ENCODE results near the gene CFAP77. TPM values are rescaled to one million over a fixed set of nuclear protein-coding genes. Genes with fewer than 3 reads are reported as not detected.

The CFAP77 gene
- total and polyA plus RNA-seq, 10 of the 15 experiments (the other 5 are each of a cell fraction or from before 2014, with no cell fraction given) = 0.33 TPM; not detected in 9

- TF ChIP-seq MTA3 (IDR thresholded peaks at IDR 0.05; ENCODE audit: borderline replicate concordance, low read length) = no peak
- no peak for TF ChIP-seq RFX5 (IDR thresholded peaks at IDR 0.05; ENCODE audit: low read depth, low read length)
- TF ChIP-seq, protein P1, sequence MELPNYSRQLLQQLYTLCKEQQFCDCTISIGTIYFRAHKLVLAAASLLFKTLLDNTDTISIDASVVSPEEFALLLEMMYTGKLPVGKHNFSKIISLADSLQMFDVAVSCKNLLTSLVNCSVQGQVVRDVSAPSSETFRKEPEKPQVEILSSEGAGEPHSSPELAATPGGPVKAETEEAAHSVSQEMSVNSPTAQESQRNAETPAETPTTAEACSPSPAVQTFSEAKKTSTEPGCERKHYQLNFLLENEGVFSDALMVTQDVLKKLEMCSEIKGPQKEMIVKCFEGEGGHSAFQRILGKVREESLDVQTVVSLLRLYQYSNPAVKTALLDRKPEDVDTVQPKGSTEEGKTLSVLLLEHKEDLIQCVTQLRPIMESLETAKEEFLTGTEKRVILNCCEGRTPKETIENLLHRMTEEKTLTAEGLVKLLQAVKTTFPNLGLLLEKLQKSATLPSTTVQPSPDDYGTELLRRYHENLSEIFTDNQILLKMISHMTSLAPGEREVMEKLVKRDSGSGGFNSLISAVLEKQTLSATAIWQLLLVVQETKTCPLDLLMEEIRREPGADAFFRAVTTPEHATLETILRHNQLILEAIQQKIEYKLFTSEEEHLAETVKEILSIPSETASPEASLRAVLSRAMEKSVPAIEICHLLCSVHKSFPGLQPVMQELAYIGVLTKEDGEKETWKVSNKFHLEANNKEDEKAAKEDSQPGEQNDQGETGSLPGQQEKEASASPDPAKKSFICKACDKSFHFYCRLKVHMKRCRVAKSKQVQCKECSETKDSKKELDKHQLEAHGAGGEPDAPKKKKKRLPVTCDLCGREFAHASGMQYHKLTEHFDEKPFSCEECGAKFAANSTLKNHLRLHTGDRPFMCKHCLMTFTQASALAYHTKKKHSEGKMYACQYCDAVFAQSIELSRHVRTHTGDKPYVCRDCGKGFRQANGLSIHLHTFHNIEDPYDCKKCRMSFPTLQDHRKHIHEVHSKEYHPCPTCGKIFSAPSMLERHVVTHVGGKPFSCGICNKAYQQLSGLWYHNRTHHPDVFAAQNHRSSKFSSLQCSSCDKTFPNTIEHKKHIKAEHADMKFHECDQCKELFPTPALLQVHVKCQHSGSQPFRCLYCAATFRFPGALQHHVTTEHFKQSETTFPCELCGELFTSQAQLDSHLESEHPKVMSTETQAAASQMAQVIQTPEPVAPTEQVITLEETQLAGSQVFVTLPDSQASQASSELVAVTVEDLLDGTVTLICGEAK (IDR thresholded peaks at IDR 0.05; ENCODE audit: borderline replicate concordance) = no peak
- no peak for TF ChIP-seq MYB (IDR thresholded peaks at IDR 0.05; ENCODE audit: borderline replicate concordance, low read depth, low read length)
- TF ChIP-seq SREBF1 (IDR thresholded peaks at IDR 0.05; ENCODE audit: low read length) = no peak
- TF ChIP-seq TCF7 (IDR thresholded peaks at IDR 0.05; ENCODE audit: borderline replicate concordance) = no peak
- TF ChIP-seq HCFC1 (IDR thresholded peaks at IDR 0.05; ENCODE audit: low read length) = no peak
Observed at GRCh38 chr9:132591244-132591643, 181.2 kb downstream of the CFAP77 start (continued).

DNA sequence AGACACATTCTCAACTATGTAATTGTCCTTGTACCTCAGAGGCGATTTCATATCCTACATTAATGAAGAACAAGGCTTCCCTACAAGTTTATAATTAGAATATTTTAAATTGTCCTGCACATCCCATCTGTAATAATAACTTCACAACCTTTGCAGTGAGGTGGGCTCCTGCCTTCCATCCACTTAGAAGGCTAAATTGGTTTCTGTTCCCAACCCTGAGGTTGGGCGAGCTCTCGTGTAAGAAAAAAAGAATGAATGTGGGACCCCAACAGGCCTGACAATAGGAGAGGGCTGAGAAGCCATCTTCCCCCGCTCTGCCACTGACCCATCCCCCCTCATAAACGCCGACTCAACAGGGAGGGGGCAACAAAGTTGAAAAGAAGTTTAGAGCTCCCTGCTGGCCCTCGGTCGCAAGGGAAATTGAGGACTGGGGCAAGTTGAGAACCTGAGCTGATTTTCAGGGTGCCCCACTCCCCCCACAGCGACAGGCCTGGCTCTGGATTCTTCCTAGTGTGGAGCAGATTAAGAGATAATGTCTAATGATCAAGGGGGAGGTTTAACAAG, 181.8 kb downstream of the CFAP77 start:
- no peaks in the 10 kb centered on the region for H4K20me1 ChIP-seq (ENCODE audit: control insufficient read depth, insufficient read depth)
- CTCF ChIA-PET = interaction anchor here (0.6 kb wide), 1 partner anchor 661 kb away, joined by 3 read pairs; no protein-coding TSS in a partner anchor
- in situ Hi-C loops (cut with MboI) = no loop called here
- ATAC-seq = no peak
- peaks cover 1 to 10% of the 10 kb centered on the region in 2 experiments; a peak in 3 of 4 replicates for H3K27me3 ChIP-seq (replicated peaks in 1 of 2; ENCODE audit: control insufficient read depth in 2 of 2, insufficient read depth in 2 of 2, low read length in 1 of 2)
- SMC1A ChIA-PET (ENCODE audit: uncharacterized antibody, unreplicated experiment) = no interaction called here
- H2AFZ ChIP-seq (ENCODE audit: control insufficient read depth, low read depth, low read length) = no peak overlapping the region
- intact Hi-C loops (cut with micrococcal nuclease; ENCODE audit: unreplicated experiment) = no loop called here
- POLR2A ChIA-PET = no interaction called here
- no peak overlapping the region for H3K27ac ChIP-seq (ENCODE audit: control insufficient read depth, insufficient read depth)
- H3K9me3 ChIP-seq (replicated peaks; ENCODE audit: control insufficient read depth, insufficient read depth, low read length) = no peaks in the 10 kb centered on the region
- no peak for DNase-seq (ENCODE audit: low read depth, low spot score)
- RAD21 ChIA-PET (ENCODE audit: unreplicated experiment) = no interaction called here
- no TSS peak for BruUV-seq (replicated peaks)
- H3K4me1 ChIP-seq (ENCODE audit: control insufficient read depth, insufficient read depth, low read length) = no peaks in the 10 kb centered on the region
- peaks cover 1 to 5% of the 10 kb centered on the region in 2 experiments for H3K36me3 ChIP-seq (ENCODE audit: control insufficient read depth in 2 of 2, insufficient read depth in 2 of 2, low read length in 1 of 2)
- no peak for FAIRE-seq
- H3K79me2 ChIP-seq (ENCODE audit: control insufficient read depth, insufficient read depth, low read length) = no peaks in the 10 kb centered on the region
- H3K4me3 ChIP-seq = no peak overlapping the region
- no peak overlapping the region for H3K9ac ChIP-seq (ENCODE audit: control insufficient read depth, insufficient read depth, low read length)
- H3K4me2 ChIP-seq (ENCODE audit: control insufficient read depth, insufficient read depth) = no peak overlapping the region
- WGBS (ENCODE audit: insufficient coverage, insufficient replicate concordance, low lambda C conversion rate, missing lambda C conversion rate) = 76% methylated on average over 9 of the region's 9 CpGs
- TF ChIP-seq ATF7 (IDR thresholded peaks at IDR 0.05; ENCODE audit: low read depth) (no peak), RELA (IDR thresholded peaks at IDR 0.05; ENCODE audit: borderline replicate concordance, partially characterized antibody) (no peak)
- TF ChIP-seq, protein P2, sequence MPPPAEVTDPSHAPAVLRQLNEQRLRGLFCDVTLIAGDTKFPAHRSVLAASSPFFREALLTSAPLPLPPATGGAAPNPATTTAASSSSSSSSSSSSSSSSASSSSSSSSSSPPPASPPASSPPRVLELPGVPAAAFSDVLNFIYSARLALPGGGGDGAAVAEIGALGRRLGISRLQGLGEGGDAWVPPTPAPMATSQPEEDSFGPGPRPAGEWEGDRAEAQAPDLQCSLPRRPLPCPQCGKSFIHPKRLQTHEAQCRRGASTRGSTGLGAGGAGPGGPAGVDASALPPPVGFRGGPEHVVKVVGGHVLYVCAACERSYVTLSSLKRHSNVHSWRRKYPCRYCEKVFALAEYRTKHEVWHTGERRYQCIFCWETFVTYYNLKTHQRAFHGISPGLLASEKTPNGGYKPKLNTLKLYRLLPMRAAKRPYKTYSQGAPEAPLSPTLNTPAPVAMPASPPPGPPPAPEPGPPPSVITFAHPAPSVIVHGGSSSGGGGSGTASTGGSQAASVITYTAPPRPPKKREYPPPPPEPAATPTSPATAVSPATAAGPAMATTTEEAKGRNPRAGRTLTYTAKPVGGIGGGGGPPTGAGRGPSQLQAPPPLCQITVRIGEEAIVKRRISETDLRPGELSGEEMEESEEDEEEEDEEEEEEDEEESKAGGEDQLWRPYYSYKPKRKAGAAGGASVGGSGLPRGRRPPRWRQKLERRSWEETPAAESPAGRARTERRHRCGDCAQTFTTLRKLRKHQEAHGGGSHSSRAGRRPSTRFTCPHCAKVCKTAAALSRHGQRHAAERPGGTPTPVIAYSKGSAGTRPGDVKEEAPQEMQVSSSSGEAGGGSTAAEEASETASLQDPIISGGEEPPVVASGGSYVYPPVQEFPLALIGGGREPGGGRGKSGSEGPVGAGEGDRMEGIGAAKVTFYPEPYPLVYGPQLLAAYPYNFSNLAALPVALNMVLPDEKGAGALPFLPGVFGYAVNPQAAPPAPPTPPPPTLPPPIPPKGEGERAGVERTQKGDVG (CRISPR knock-in tag; IDR thresholded peaks at IDR 0.05) = no peak
- TF ChIP-seq, protein P3, sequence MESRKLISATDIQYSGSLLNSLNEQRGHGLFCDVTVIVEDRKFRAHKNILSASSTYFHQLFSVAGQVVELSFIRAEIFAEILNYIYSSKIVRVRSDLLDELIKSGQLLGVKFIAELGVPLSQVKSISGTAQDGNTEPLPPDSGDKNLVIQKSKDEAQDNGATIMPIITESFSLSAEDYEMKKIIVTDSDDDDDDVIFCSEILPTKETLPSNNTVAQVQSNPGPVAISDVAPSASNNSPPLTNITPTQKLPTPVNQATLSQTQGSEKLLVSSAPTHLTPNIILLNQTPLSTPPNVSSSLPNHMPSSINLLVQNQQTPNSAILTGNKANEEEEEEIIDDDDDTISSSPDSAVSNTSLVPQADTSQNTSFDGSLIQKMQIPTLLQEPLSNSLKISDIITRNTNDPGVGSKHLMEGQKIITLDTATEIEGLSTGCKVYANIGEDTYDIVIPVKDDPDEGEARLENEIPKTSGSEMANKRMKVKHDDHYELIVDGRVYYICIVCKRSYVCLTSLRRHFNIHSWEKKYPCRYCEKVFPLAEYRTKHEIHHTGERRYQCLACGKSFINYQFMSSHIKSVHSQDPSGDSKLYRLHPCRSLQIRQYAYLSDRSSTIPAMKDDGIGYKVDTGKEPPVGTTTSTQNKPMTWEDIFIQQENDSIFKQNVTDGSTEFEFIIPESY (IDR thresholded peaks at IDR 0.05) = no peak
